OCI-LY7 (cell line): Measurements from ENCODE around the gene OPALIN.

Experiments
- CTCF ChIP-seq: fragments of 200-600 bp; sonication (generic); conservative IDR thresholded peaks from 2 replicates; pipeline ENCODE4 v1.5.1; 2014; ENCODE audit warnings: mild to moderate bottlenecking, antibody characterized with exemption, low read length, moderate library complexity, mixed read lengths
- EZH2phosphoT487 ChIP-seq: fragments of 200-600 bp; sonication (generic); IDR thresholded peaks from 2 replicates; pipeline ENCODE4 v1.6.1; 2018; ENCODE audit warnings: low read depth, borderline replicate concordance, mild to moderate bottlenecking, mixed run types, antibody characterized with exemption, low read length, moderate library complexity, mixed read lengths

- TF ChIP-seq CTCF (peak; percentile 99), EZH2phosphoT487 (no peak)
These were observed 18.6 kb downstream of the OPALIN start for GRCh38 chr10:96339956-96340904.
